GM23338 (cell line): Measurements from ENCODE around the gene DAAM1. TPM values are rescaled to one million over a fixed set of nuclear protein-coding genes. Genes with fewer than 3 reads are reported as not detected.

ENCODE experiments used
- ATAC-seq: fragments of 200-7000 bp; cut with Tn5 transposase; 3 replicates; pipeline ENCODE4 v1.9.1; 2020
- DNase-seq: peaks from one replicate; pipeline ENCODE4 v3.0.0-alpha.2; 2015; ENCODE audit warnings: low spot score
- H2AFZ ChIP-seq: fragments of 200-600 bp; sonication (generic); 2 replicates; pipeline ENCODE4 v1.8.0; 2016; ENCODE audit warnings: antibody characterized with exemption, mild to moderate bottlenecking, moderate library complexity
- H3F3A ChIP-seq: fragments of 200-600 bp; sonication (generic); replicated peaks from 2 replicates; pipeline ENCODE4 v1.8.0; 2017; ENCODE audit warnings: antibody characterized with exemption, mixed run types, low read depth
- H3K27ac ChIP-seq: fragments of 200-600 bp; sonication (generic); 2 replicates; pipeline ENCODE4 v1.6.1; 2016; ENCODE audit warnings: low read depth
- H3K27me3 ChIP-seq: fragments of 200-600 bp; sonication (generic); 2 replicates; pipeline ENCODE4 v1.8.0; 2016; ENCODE audit warnings: mild to moderate bottlenecking, mixed run types, moderate library complexity; ENCODE audit not compliant: insufficient read depth
- H3K36me3 ChIP-seq: fragments of 200-600 bp; sonication (generic); 2 replicates; pipeline ENCODE4 v1.8.0; 2016; ENCODE audit warnings: mild to moderate bottlenecking; ENCODE audit not compliant: insufficient read depth
- H3K4me1 ChIP-seq: fragments of 200-600 bp; sonication (generic); 2 replicates; pipeline ENCODE4 v1.8.0; 2016; ENCODE audit warnings: mild to moderate bottlenecking, moderate library complexity; ENCODE audit not compliant: insufficient read depth
- H3K4me2 ChIP-seq: fragments of 200-600 bp; sonication (generic); 2 replicates; pipeline ENCODE4 v1.7.1; 2017; ENCODE audit warnings: mixed run types
- H3K4me3 ChIP-seq: fragments of 200-600 bp; sonication (generic); 2 replicates; pipeline ENCODE4 v1.6.1; 2016; ENCODE audit warnings: mixed run types
- H3K79me2 ChIP-seq: fragments of 200-600 bp; sonication (generic); replicated peaks from 2 replicates; pipeline ENCODE4 v1.8.0; 2017; ENCODE audit warnings: mild to moderate bottlenecking; ENCODE audit not compliant: insufficient read depth
- H3K9me2 ChIP-seq: fragments of 200-600 bp; sonication (generic); 2 replicates; pipeline ENCODE4 v1.8.0; 2017; ENCODE audit not compliant: insufficient read depth
- H4K20me1 ChIP-seq: fragments of 200-600 bp; sonication (generic); replicated peaks from 2 replicates; pipeline ENCODE4 v1.8.0; 2017; ENCODE audit warnings: mild to moderate bottlenecking; ENCODE audit not compliant: insufficient read depth
- H3K27ac Mint-ChIP-seq: 2 replicates; pipeline ENCODE4 v1.8.0; 2020; ENCODE audit warnings: inconsistent platforms, mild to moderate bottlenecking, moderate library complexity, mixed read lengths
- H3K27me3 Mint-ChIP-seq: 3 replicates; pipeline ENCODE4 v1.8.0; 2022; ENCODE audit warnings: low read depth, mild to moderate bottlenecking, moderate library complexity, mixed read lengths, inconsistent platforms; ENCODE audit not compliant: insufficient read depth, poor library complexity
- H3K36me3 Mint-ChIP-seq: 3 replicates; pipeline ENCODE4 v1.8.0; 2021; ENCODE audit warnings: low read depth, mild to moderate bottlenecking, inconsistent platforms, moderate library complexity, mixed read lengths
- H3K4me1 Mint-ChIP-seq: 3 replicates; pipeline ENCODE4 v1.8.0; 2020; ENCODE audit warnings: mild to moderate bottlenecking, inconsistent platforms, mixed read lengths
- H3K4me3 Mint-ChIP-seq: 3 replicates; pipeline ENCODE4 v1.8.0; 2021; ENCODE audit warnings: moderate library complexity, mild to moderate bottlenecking, inconsistent platforms, mixed read lengths
- H3K9me3 Mint-ChIP-seq: 3 replicates; pipeline ENCODE4 v1.8.0; 2020; ENCODE audit warnings: moderate library complexity, mild to moderate bottlenecking, inconsistent platforms, mixed read lengths
- CREB1 ChIP-seq: fragments of 250-450 bp; sonication (Bioruptor Pico); IDR thresholded peaks from 2 replicates; pipeline ENCODE4 v1.5.0; 2020; ENCODE audit warnings: low read depth, mild to moderate bottlenecking, moderate library complexity
- CTCF ChIP-seq, 2 experiments: fragments of 200-600 bp in 1 of 2; sonication (generic) in 1 of 2; conservative IDR thresholded peaks; 2 replicates each; pipeline versions ENCODE4 v1.5.1 to v1.6.1; 2016 to 2017; ENCODE audit warnings: antibody characterized with exemption in 2 of 2, low read depth in 2 of 2, mild to moderate bottlenecking in 2 of 2, moderate library complexity in 1 of 2
- EZH2 ChIP-seq: fragments of 200-600 bp; sonication (generic); IDR thresholded peaks from one replicate; pipeline ENCODE4 v1.8.0; 2017; ENCODE audit warnings: antibody characterized with exemption, mild to moderate bottlenecking, low read depth; ENCODE audit not compliant: unreplicated experiment
- EZH2phosphoT487 ChIP-seq: fragments of 200-600 bp; sonication (generic); IDR thresholded peaks from one replicate; pipeline ENCODE4 v1.8.1; 2018; ENCODE audit warnings: antibody characterized with exemption; ENCODE audit not compliant: unreplicated experiment
- JUNB ChIP-seq: IDR thresholded peaks from one replicate; pipeline ENCODE4 v1.6.1; 2016; ENCODE audit warnings: antibody characterized with exemption; ENCODE audit not compliant: unreplicated experiment
- NANOG ChIP-seq: IDR thresholded peaks from 2 replicates; pipeline ENCODE4 v1.6.1; 2016; ENCODE audit warnings: antibody characterized with exemption, borderline replicate concordance
- POLR2AphosphoS5 ChIP-seq: IDR thresholded peaks from 2 replicates; pipeline ENCODE4 v1.6.1; 2016; ENCODE audit warnings: antibody characterized with exemption, low read depth
- STAT1 ChIP-seq: IDR thresholded peaks from one replicate; pipeline ENCODE4 v1.6.1; 2016; ENCODE audit warnings: antibody characterized with exemption; ENCODE audit not compliant: unreplicated experiment
- ZNF114 ChIP-seq: fragments of 250-450 bp; sonication (Bioruptor Pico); IDR thresholded peaks from 2 replicates; pipeline ENCODE4 v1.5.0; 2020; ENCODE audit warnings: mild to moderate bottlenecking, moderate library complexity
- ZNF331 ChIP-seq: fragments of 250-450 bp; sonication (Bioruptor Pico); IDR thresholded peaks from 2 replicates; pipeline ENCODE4 v1.5.0; 2020; ENCODE audit warnings: low read depth, mild to moderate bottlenecking, moderate library complexity
- ZNF462 ChIP-seq: fragments of 250-450 bp; sonication (Bioruptor Pico); IDR thresholded peaks from 2 replicates; pipeline ENCODE4 v1.5.0; 2020; ENCODE audit warnings: mild to moderate bottlenecking, moderate library complexity
- polyA plus RNA-seq: library from polyadenylated mRNA; unstranded; fragments of >200 nt; fragmentation: Nextera tagmentation; extraction: Ambion mirVana; gene quantifications from 2 replicates; pipeline ENCODE4 v1.2.1, GENCODE V29; 2016
- total RNA-seq: library from RNA; depleted of rRNA; stranded (reverse); fragments of >200 nt; shearing (Covaris generic); gene quantifications from 2 replicates; pipeline ENCODE4 v1.2.3, GENCODE V29; 2014
- TF ChIP-seq, protein P1 (sequence below): IDR thresholded peaks from one replicate; pipeline ENCODE4 v1.6.1; 2018; ENCODE audit warnings: antibody characterized with exemption; ENCODE audit not compliant: unreplicated experiment
- TF ChIP-seq, protein P2 (sequence below): IDR thresholded peaks from 2 replicates; pipeline ENCODE4 v1.6.1; 2016; ENCODE audit warnings: antibody characterized with exemption

DAAM1 gene
- total and polyA plus RNA-seq, 2 experiments from 2014 or later, result 36.3 to 42.1 TPM

DNA sequence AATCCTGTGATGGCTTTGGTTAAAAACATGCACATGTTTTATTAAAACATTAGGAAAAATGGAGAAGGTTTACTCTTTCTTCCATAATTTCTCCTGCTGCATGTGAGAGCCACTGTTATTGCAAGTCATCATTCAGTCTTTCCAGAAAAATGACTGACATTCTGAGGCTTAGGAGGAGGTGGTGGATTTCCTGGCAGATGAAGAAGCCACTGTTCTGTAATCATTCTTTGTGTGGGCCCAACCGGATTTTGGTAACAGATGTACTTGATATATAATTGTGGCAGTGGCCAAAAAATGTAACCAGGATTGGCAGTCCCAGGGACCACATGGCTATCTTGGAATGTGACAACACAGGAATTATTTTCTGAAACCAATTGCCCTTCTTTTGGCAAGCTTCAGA is 120.2 kb downstream of the DAAM1 start:
- Mint-ChIP-seq H3K27me3 (no peaks in the 10 kb centered on the region), H3K27ac (no peak overlapping the region; the same call in 1 of the 2 replicates), H3K4me1 (peaks cover 29% of the 10 kb centered on the region), H3K9me3 (no peaks in the 10 kb centered on the region), H3K36me3 (no peaks in the 10 kb centered on the region), H3K4me3 (no peak overlapping the region)
- H3K36me3 ChIP-seq, result no peaks in the 10 kb centered on the region
- H3K4me1 ChIP-seq, result peaks cover 20% of the 10 kb centered on the region
- H3K79me2 ChIP-seq, result no peaks in the 10 kb centered on the region
- no peak for ATAC-seq
- H3F3A ChIP-seq, result no peaks in the 10 kb centered on the region
- no peak overlapping the region for H3K4me2 ChIP-seq
- H3K9me2 ChIP-seq, result no peaks in the 10 kb centered on the region
- TF ChIP-seq CREB1, result no peak
- no peak for TF ChIP-seq EZH2
- no peak for TF ChIP-seq ZNF462 (CRISPR knock-in tag)
- TF ChIP-seq POLR2AphosphoS5, result no peak
- no peak for TF ChIP-seq EZH2phosphoT487
- no peak for TF ChIP-seq JUNB
- no peak for TF ChIP-seq ZNF114
- TF ChIP-seq, protein P1, sequence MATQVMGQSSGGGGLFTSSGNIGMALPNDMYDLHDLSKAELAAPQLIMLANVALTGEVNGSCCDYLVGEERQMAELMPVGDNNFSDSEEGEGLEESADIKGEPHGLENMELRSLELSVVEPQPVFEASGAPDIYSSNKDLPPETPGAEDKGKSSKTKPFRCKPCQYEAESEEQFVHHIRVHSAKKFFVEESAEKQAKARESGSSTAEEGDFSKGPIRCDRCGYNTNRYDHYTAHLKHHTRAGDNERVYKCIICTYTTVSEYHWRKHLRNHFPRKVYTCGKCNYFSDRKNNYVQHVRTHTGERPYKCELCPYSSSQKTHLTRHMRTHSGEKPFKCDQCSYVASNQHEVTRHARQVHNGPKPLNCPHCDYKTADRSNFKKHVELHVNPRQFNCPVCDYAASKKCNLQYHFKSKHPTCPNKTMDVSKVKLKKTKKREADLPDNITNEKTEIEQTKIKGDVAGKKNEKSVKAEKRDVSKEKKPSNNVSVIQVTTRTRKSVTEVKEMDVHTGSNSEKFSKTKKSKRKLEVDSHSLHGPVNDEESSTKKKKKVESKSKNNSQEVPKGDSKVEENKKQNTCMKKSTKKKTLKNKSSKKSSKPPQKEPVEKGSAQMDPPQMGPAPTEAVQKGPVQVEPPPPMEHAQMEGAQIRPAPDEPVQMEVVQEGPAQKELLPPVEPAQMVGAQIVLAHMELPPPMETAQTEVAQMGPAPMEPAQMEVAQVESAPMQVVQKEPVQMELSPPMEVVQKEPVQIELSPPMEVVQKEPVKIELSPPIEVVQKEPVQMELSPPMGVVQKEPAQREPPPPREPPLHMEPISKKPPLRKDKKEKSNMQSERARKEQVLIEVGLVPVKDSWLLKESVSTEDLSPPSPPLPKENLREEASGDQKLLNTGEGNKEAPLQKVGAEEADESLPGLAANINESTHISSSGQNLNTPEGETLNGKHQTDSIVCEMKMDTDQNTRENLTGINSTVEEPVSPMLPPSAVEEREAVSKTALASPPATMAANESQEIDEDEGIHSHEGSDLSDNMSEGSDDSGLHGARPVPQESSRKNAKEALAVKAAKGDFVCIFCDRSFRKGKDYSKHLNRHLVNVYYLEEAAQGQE, result no peak
- TF ChIP-seq, protein P2, sequence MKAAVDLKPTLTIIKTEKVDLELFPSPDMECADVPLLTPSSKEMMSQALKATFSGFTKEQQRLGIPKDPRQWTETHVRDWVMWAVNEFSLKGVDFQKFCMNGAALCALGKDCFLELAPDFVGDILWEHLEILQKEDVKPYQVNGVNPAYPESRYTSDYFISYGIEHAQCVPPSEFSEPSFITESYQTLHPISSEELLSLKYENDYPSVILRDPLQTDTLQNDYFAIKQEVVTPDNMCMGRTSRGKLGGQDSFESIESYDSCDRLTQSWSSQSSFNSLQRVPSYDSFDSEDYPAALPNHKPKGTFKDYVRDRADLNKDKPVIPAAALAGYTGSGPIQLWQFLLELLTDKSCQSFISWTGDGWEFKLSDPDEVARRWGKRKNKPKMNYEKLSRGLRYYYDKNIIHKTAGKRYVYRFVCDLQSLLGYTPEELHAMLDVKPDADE, result no peak
- no peak for TF ChIP-seq CTCF (conservative IDR thresholded peaks at IDR 0.05; ENCODE audit: low read depth in 2 of 2)
- no peak for TF ChIP-seq STAT1
- TF ChIP-seq ZNF331, result no peak
- no peak for TF ChIP-seq NANOG
- DNase-seq, result no peak
- no peak overlapping the region for H2AFZ ChIP-seq
- no peak overlapping the region for H3K4me3 ChIP-seq
- no peaks in the 10 kb centered on the region for H4K20me1 ChIP-seq
- no peaks in the 10 kb centered on the region for H3K27me3 ChIP-seq
- H3K27ac ChIP-seq, result no peak overlapping the region
